Stimulated activated CD4-positive, alpha-beta T cell treated with anti-CD3 and anti-CD28 coated beads, TNF-alpha, amount 100 ng/mL, for 1 hour (primary cell): ENCODE data around the gene TCF12.

Experiments used
- DNase-seq, 3 donors: peaks; one replicate each; pipeline ENCODE4 v3.0.0-alpha.2; 2020; ENCODE audit warnings: low read depth in 3 of 3, low spot score in 1 of 3

Gene TCF12

GRCh38 chr15:57015897-57016296 lies 97.5 kb downstream of the TCF12 start:
- no peak for DNase-seq

GRCh38 chr15:57017024-57017423 lies 98.6 kb downstream of the TCF12 start:
- DNase-seq = no peak

- no peak for DNase-seq
Measured at GRCh38 chr15:57018151-57018550, 99.7 kb downstream of the TCF12 start.

GRCh38 chr15:57019496-57020160 lies 101.2 kb downstream of the TCF12 start:
- no peak for DNase-seq

- no peak for DNase-seq
Measured at GRCh38 chr15:57025264-57025926, 107.0 kb downstream of the TCF12 start.

- no peak for DNase-seq
Measured at GRCh38 chr15:57026016-57026592, 107.7 kb downstream of the TCF12 start.

- DNase-seq = no peak
Measured at GRCh38 chr15:57027596-57027995, 109.2 kb downstream of the TCF12 start.

GRCh38 chr15:57028176-57028575 lies 109.7 kb downstream of the TCF12 start:
- DNase-seq = no peak

GRCh38 chr15:57030011-57030410 lies 111.6 kb downstream of the TCF12 start:
- DNase-seq = no peak

GRCh38 chr15:57031082-57031481 lies 112.6 kb downstream of the TCF12 start:
- DNase-seq = no peak

GRCh38 chr15:57031605-57032004 lies 113.2 kb downstream of the TCF12 start:
- DNase-seq = no peak

GRCh38 chr15:57032338-57032737 lies 113.9 kb downstream of the TCF12 start:
- DNase-seq = no peak

- no peak for DNase-seq
Measured at GRCh38 chr15:57033715-57034439, 115.4 kb downstream of the TCF12 start.

GRCh38 chr15:57034613-57035012 lies 116.2 kb downstream of the TCF12 start:
- no peak for DNase-seq

- no peak for DNase-seq
Measured at GRCh38 chr15:57035664-57036063, 117.2 kb downstream of the TCF12 start.

- no peak for DNase-seq
Measured at GRCh38 chr15:57036352-57036751, 117.9 kb downstream of the TCF12 start.

GRCh38 chr15:57037548-57037947 lies 119.1 kb downstream of the TCF12 start:
- no peak for DNase-seq

- no peak for DNase-seq
Measured at GRCh38 chr15:57038040-57038439, 119.6 kb downstream of the TCF12 start.

- no peak for DNase-seq
Measured at GRCh38 chr15:57038496-57038895, 120.1 kb downstream of the TCF12 start.

GRCh38 chr15:57041416-57041815 lies 123.0 kb downstream of the TCF12 start:
- no peak for DNase-seq

- DNase-seq = no peak
Measured at GRCh38 chr15:57044072-57044702, 125.7 kb downstream of the TCF12 start.
